Erythroblast (primary cell): Measurements from ENCODE around the gene IRF2BP2.

ENCODE experiments used
- GATA1 ChIP-seq: IDR thresholded peaks from 2 replicates; pipeline ENCODE4 v1.6.1; 2011; ENCODE audit warnings: low read depth, mild to moderate bottlenecking, control low read depth, low read length, moderate library complexity
- POLR2A ChIP-seq: IDR thresholded peaks from 2 replicates; pipeline ENCODE4 v1.6.1; 2011; ENCODE audit warnings: mild to moderate bottlenecking, low read length

DNA sequence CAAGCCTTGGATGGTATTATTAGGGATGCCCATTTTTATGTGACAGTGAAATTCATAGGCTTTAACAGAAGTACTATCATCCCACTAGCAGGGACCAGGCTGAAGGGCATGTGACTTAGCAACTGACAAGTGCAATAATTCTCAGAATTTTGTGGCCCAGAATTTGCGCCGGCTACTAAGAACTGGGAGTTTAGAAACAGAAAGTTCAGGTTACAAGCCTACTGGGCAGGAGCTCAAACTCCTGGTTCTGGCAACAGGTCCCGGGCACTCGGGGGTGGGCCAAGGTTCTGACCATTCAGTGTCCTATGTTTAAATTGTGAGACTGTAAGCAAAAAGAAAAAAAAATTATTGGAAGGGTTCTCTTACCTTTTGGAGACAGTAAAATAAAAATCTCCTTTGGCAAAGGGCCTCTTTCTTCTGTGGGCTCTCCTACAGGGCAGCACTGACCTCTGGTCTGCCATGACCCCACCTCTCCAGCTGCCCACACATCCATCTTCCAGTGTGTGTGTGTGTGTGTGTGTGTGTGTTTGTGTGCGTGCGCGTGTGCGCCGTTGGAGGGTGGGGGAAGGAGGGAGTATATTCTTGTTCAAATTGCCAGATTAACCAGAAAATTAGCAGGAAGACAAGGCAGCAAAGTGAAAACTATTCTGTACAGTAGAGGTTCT lies 26.1 kb downstream of the IRF2BP2 start:
- peak; percentile 73 for TF ChIP-seq POLR2A
- TF ChIP-seq GATA1, result no peak
